Neural cell (in vitro differentiated cells): ENCODE results near the gene NUDT21. TPM values are rescaled to one million over a fixed set of nuclear protein-coding genes. Genes with fewer than 3 reads are reported as not detected.

Source experiments
- H2AFZ ChIP-seq: fragments of 200-600, 300-800 bp; sonication (generic), shearing (Covaris generic); 2 replicates; pipeline ENCODE4 v1.6.0; 2014; ENCODE audit warnings: low read depth, mild to moderate bottlenecking, antibody characterized with exemption, low read length, moderate library complexity
- H3F3A ChIP-seq: fragments of 200-600 bp; shearing (Covaris generic); 2 replicates; pipeline ENCODE4 v1.6.1; 2016; ENCODE audit warnings: mild to moderate bottlenecking, moderate library complexity, mixed read lengths, antibody characterized with exemption, low read length; ENCODE audit not compliant: insufficient read depth, poor library complexity, severe bottlenecking
- H3K27ac ChIP-seq: fragments of 200-600, 300-800 bp; sonication (generic), shearing (Covaris generic); 2 replicates; pipeline ENCODE4 v1.5.1; 2014; ENCODE audit warnings: mild to moderate bottlenecking, low read length, moderate library complexity
- H3K27me3 ChIP-seq: fragments of 300-800, 200-600 bp; sonication (generic), shearing (Covaris generic); 2 replicates; pipeline ENCODE4 v1.6.0; 2014; ENCODE audit warnings: mild to moderate bottlenecking, low read depth, low read length, moderate library complexity; ENCODE audit not compliant: insufficient read depth
- H3K36me3 ChIP-seq: fragments of 300-800, 200-600 bp; sonication (generic), shearing (Covaris generic); 2 replicates; pipeline ENCODE4 v1.5.1; 2014; ENCODE audit warnings: mild to moderate bottlenecking, antibody characterized with exemption, low read length, moderate library complexity; ENCODE audit not compliant: insufficient read depth
- H3K4me2 ChIP-seq: fragments of 300-800, 200-600 bp; sonication (generic), shearing (Covaris generic); 2 replicates; pipeline ENCODE4 v1.6.0; 2014; ENCODE audit warnings: mild to moderate bottlenecking, low read length
- H3K4me3 ChIP-seq: fragments of 300-800, 200-600 bp; sonication (generic), shearing (Covaris generic); 2 replicates; pipeline ENCODE4 v1.5.1; 2014; ENCODE audit warnings: mild to moderate bottlenecking, low read length, moderate library complexity
- H3K79me2 ChIP-seq: fragments of 200-600 bp; shearing (Covaris generic); replicated peaks from 2 replicates; pipeline ENCODE4 v1.6.0; 2014; ENCODE audit warnings: mild to moderate bottlenecking, low read length, moderate library complexity; ENCODE audit not compliant: insufficient read depth
- H3K9ac ChIP-seq: fragments of 300-800, 200-600 bp; sonication (generic), shearing (Covaris generic); 2 replicates; pipeline ENCODE4 v1.6.1; 2016; ENCODE audit warnings: mild to moderate bottlenecking, low read length, mixed read lengths
- H3K9me2 ChIP-seq: fragments of 200-600 bp; shearing (Covaris generic); 2 replicates; pipeline ENCODE4 v1.6.1; 2016; ENCODE audit warnings: mild to moderate bottlenecking, low read length, mixed read lengths; ENCODE audit not compliant: insufficient read depth
- H3K9me3 ChIP-seq: fragments of 200-600, 300-800 bp; sonication (generic), shearing (Covaris generic); 2 replicates; pipeline ENCODE4 v1.6.1; 2016; ENCODE audit warnings: mild to moderate bottlenecking, mixed run types, low read length, moderate library complexity, mixed read lengths
- H4K20me1 ChIP-seq: fragments of 200-600 bp; shearing (Covaris generic); 2 replicates; pipeline ENCODE4 v1.6.1; 2016; ENCODE audit warnings: mild to moderate bottlenecking, mixed run types; ENCODE audit not compliant: insufficient read depth
- EP300 ChIP-seq: fragments of 450-650 bp; conservative IDR thresholded peaks from 2 replicates; pipeline ENCODE4 v1.6.1; 2014; ENCODE audit warnings: antibody characterized with exemption, mild to moderate bottlenecking, moderate library complexity; ENCODE audit not compliant: poor library complexity, severe bottlenecking
- EZH2 ChIP-seq: fragments of 200-600, 300-800 bp; shearing (Covaris generic), sonication (generic); IDR thresholded peaks from 2 replicates; pipeline ENCODE4 v1.6.1; 2014; ENCODE audit warnings: antibody characterized with exemption, low read length, borderline replicate concordance, mild to moderate bottlenecking; ENCODE audit not compliant: insufficient read depth, poor library complexity, severe bottlenecking
- MXI1 ChIP-seq: fragments of 450-650 bp; conservative IDR thresholded peaks from 2 replicates; pipeline ENCODE4 v1.6.1; 2014; ENCODE audit warnings: antibody characterized with exemption, mild to moderate bottlenecking; ENCODE audit not compliant: poor library complexity, severe bottlenecking
- POLR2AphosphoS5 ChIP-seq: IDR thresholded peaks from 2 replicates; pipeline ENCODE4 v1.6.1; 2012
- RAD21 ChIP-seq: fragments of 450-650 bp; conservative IDR thresholded peaks from 2 replicates; pipeline ENCODE4 v1.6.1; 2014; ENCODE audit warnings: antibody characterized with exemption, mild to moderate bottlenecking, moderate library complexity
- SMC3 ChIP-seq: fragments of 450-650 bp; conservative IDR thresholded peaks from 2 replicates; pipeline ENCODE4 v1.6.1; 2014; ENCODE audit warnings: antibody characterized with exemption, mild to moderate bottlenecking, moderate library complexity; ENCODE audit not compliant: poor library complexity
- TAF1 ChIP-seq: IDR thresholded peaks from 2 replicates; pipeline ENCODE4 v1.6.1; 2012; ENCODE audit warnings: low read depth
- polyA plus RNA-seq: library from polyadenylated mRNA; depleted of rRNA; stranded (reverse); fragments of >200 nt; gene quantifications from 2 replicates; pipeline ENCODE4 v1.2.3, GENCODE V29; 2014
- TF ChIP-seq, protein P1 (sequence below): IDR thresholded peaks from 2 replicates; pipeline ENCODE4 v1.6.1; 2012; ENCODE audit warnings: borderline replicate concordance
- TF ChIP-seq, protein P2 (sequence below): fragments of 450-650 bp; IDR thresholded peaks from 2 replicates; pipeline ENCODE4 v1.5.1; 2014; ENCODE audit warnings: antibody characterized with exemption, mild to moderate bottlenecking, moderate library complexity; ENCODE audit not compliant: poor library complexity, severe bottlenecking

NUDT21 gene
- polyA plus RNA-seq, 1 donor from 2014 or later = 192 TPM

DNA sequence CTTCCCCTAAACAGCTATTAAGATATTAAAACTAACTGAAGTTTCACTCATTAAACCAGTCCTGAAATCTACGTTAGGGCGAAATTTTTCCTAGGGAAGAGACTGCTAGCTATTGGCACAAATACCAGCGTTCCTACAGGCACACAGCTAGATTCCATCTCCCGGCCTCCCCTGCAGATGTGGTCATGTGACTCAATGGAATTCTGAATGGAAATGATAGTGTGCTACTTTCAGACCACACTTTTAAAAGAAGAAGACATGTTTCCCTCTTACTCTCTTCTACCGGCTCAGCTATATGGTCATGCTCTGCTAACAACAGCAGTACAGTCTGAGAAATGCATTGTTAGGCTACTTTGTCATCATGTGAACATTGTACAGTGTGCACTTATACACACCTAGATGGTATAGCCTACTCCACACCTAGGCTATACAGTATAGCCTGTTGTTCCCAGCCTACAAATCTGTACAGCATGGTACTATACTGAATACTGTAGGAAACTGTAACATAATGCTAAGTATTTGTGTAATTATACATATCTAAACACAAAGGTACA lies 31.6 kb upstream of the NUDT21 start:
- H3K9ac ChIP-seq = no peak overlapping the region
- H3K9me3 ChIP-seq = no peaks in the 10 kb centered on the region
- TF ChIP-seq EZH2 (no peak), SMC3 (no peak), MXI1 (no peak), TAF1 (no peak), EP300 (no peak), POLR2AphosphoS5 (no peak), RAD21 (no peak)
- TF ChIP-seq, protein P1, sequence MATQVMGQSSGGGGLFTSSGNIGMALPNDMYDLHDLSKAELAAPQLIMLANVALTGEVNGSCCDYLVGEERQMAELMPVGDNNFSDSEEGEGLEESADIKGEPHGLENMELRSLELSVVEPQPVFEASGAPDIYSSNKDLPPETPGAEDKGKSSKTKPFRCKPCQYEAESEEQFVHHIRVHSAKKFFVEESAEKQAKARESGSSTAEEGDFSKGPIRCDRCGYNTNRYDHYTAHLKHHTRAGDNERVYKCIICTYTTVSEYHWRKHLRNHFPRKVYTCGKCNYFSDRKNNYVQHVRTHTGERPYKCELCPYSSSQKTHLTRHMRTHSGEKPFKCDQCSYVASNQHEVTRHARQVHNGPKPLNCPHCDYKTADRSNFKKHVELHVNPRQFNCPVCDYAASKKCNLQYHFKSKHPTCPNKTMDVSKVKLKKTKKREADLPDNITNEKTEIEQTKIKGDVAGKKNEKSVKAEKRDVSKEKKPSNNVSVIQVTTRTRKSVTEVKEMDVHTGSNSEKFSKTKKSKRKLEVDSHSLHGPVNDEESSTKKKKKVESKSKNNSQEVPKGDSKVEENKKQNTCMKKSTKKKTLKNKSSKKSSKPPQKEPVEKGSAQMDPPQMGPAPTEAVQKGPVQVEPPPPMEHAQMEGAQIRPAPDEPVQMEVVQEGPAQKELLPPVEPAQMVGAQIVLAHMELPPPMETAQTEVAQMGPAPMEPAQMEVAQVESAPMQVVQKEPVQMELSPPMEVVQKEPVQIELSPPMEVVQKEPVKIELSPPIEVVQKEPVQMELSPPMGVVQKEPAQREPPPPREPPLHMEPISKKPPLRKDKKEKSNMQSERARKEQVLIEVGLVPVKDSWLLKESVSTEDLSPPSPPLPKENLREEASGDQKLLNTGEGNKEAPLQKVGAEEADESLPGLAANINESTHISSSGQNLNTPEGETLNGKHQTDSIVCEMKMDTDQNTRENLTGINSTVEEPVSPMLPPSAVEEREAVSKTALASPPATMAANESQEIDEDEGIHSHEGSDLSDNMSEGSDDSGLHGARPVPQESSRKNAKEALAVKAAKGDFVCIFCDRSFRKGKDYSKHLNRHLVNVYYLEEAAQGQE = no peak
- TF ChIP-seq, protein P2, sequence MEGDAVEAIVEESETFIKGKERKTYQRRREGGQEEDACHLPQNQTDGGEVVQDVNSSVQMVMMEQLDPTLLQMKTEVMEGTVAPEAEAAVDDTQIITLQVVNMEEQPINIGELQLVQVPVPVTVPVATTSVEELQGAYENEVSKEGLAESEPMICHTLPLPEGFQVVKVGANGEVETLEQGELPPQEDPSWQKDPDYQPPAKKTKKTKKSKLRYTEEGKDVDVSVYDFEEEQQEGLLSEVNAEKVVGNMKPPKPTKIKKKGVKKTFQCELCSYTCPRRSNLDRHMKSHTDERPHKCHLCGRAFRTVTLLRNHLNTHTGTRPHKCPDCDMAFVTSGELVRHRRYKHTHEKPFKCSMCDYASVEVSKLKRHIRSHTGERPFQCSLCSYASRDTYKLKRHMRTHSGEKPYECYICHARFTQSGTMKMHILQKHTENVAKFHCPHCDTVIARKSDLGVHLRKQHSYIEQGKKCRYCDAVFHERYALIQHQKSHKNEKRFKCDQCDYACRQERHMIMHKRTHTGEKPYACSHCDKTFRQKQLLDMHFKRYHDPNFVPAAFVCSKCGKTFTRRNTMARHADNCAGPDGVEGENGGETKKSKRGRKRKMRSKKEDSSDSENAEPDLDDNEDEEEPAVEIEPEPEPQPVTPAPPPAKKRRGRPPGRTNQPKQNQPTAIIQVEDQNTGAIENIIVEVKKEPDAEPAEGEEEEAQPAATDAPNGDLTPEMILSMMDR = no peak
- H3F3A ChIP-seq = no peaks in the 10 kb centered on the region
- peaks cover 19% of the 10 kb centered on the region for H3K36me3 ChIP-seq
- H4K20me1 ChIP-seq = no peaks in the 10 kb centered on the region
- no peak overlapping the region for H3K4me2 ChIP-seq
- no peaks in the 10 kb centered on the region for H3K9me2 ChIP-seq
- H3K27ac ChIP-seq = no peak overlapping the region
- H3K79me2 ChIP-seq = no peaks in the 10 kb centered on the region
- no peaks in the 10 kb centered on the region for H3K27me3 ChIP-seq
- no peak overlapping the region for H2AFZ ChIP-seq
- H3K4me3 ChIP-seq = no peak overlapping the region

DNA sequence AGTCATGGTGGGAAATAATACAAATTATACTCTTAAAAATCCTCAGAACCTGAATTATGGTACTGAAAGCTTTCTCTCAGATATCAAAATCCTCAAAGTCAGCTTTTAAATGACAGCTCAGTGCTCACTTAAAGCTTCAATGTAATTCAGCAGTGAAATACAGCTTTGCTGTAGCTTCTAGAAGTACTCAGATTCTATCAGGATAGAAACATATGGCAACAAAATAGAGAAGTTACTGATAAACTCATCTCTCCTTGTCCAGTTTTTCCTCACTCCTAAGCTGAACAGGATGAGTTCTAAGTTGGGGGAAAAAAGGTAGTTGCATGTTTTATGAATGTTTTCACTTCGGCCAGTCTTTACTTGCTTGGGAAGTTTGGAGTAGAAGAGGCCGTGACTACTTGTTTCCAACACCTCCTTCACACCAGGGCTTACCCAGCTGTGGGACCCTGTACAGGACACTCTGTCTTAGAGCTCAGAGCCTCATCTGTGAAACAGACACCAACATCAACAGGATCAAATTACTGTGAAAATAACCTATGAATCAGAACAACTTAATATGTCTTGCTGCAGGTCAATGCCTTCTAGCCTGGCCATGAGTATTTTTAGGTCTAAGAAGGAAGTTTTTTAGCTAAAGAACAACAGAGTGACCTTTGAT lies 30.5 kb upstream of the NUDT21 start:
- Histone ChIP-seq H2AFZ (no peak overlapping the region), H3K9ac (no peak overlapping the region), H3K9me3 (no peaks in the 10 kb centered on the region), H3F3A (no peaks in the 10 kb centered on the region), H3K27me3 (no peaks in the 10 kb centered on the region), H4K20me1 (no peaks in the 10 kb centered on the region), H3K36me3 (peaks cover 15% of the 10 kb centered on the region), H3K79me2 (no peaks in the 10 kb centered on the region), H3K27ac (no peak overlapping the region), H3K4me2 (no peak overlapping the region), H3K4me3 (no peak overlapping the region), H3K9me2 (no peaks in the 10 kb centered on the region)
- TF ChIP-seq MXI1 (no peak), SMC3 (no peak), EZH2 (no peak), RAD21 (no peak)
- TF ChIP-seq, protein P1 = no peak
